DND-41 (cell line): ENCODE measurements around the gene NUBPL.

Experiments
- EZH2 ChIP-seq: IDR thresholded peaks from 3 replicates; pipeline ENCODE4 v1.6.1; 2012; ENCODE audit warnings: borderline replicate concordance, low read depth, mild to moderate bottlenecking, moderate library complexity, low read length, inconsistent platforms; ENCODE audit not compliant: severe bottlenecking
- TF ChIP-seq, protein P1 (sequence below): IDR thresholded peaks from 2 replicates; pipeline ENCODE4 v1.5.1; 2012; ENCODE audit warnings: borderline replicate concordance, low read length, moderate library complexity, mild to moderate bottlenecking; ENCODE audit not compliant: poor library complexity, severe bottlenecking; ENCODE audit errors: extremely low read depth

DNA sequence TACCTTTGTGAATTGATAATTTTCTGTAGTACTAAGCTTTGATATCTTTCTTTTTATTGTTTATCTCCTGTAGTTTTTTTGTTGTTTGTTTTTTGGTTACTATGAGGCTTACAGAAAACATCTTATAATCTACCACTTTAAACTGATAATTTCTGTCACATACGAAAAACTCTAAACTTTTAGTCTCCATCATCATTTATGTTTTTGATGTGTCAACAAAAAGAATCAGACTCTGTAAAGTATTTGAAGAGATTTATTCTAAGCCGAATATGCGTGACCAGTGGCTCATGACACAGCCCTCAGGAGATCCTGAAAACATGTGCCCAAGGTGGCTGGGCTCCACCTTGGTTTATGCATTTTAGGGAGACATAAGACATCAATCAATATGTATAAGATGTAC is 348.8 kb downstream of the NUBPL start:
- TF ChIP-seq, protein P1, sequence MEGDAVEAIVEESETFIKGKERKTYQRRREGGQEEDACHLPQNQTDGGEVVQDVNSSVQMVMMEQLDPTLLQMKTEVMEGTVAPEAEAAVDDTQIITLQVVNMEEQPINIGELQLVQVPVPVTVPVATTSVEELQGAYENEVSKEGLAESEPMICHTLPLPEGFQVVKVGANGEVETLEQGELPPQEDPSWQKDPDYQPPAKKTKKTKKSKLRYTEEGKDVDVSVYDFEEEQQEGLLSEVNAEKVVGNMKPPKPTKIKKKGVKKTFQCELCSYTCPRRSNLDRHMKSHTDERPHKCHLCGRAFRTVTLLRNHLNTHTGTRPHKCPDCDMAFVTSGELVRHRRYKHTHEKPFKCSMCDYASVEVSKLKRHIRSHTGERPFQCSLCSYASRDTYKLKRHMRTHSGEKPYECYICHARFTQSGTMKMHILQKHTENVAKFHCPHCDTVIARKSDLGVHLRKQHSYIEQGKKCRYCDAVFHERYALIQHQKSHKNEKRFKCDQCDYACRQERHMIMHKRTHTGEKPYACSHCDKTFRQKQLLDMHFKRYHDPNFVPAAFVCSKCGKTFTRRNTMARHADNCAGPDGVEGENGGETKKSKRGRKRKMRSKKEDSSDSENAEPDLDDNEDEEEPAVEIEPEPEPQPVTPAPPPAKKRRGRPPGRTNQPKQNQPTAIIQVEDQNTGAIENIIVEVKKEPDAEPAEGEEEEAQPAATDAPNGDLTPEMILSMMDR: no peak
- no peak for TF ChIP-seq EZH2
